Activated CD8-positive, alpha-beta T cell treated with anti-CD3 and anti-CD28 coated beads, Interleukin-2, amount 10 ng/mL, durations not matched to agents 7 days and 5 days (primary cell): Measurements from ENCODE around the gene SLTM. TPM values are rescaled to one million over a fixed set of nuclear protein-coding genes. Genes with fewer than 3 reads are reported as not detected.
"Not testable (repeated sequence)": the region's sequence is repeated elsewhere in the genome, so short reads cannot be mapped to it uniquely, and the experiment has no call there.

ENCODE experiments used
- ATAC-seq: fragments of 150-1000 bp; cut with Tn5 transposase; one replicate; pipeline ENCODE4 v1.10.0; 2021; ENCODE audit warnings: moderate library complexity
- CTCF ChIA-PET: fragments of 350-600 bp; sonication (Branson Sonifier 250); formaldehyde crosslinking; loops from one replicate; lab custom pipeline; 2021; ENCODE audit warnings: antibody characterized with exemption; lab: Charles Lee
- POLR2A ChIA-PET: fragments of 350-600 bp; sonication (Branson Sonifier 250); formaldehyde crosslinking; loops from one replicate; lab custom pipeline; 2021; ENCODE audit warnings: antibody characterized with exemption; lab: Charles Lee
- DNase-seq: peaks from one replicate; pipeline ENCODE4 v3.0.0-alpha.2; 2020
- H3K27ac Mint-ChIP-seq: one replicate; pipeline ENCODE4 v1.8.0; 2021; ENCODE audit warnings: mild to moderate bottlenecking, mixed read lengths
- H3K27me3 Mint-ChIP-seq: one replicate; pipeline ENCODE4 v1.8.0; 2021; ENCODE audit warnings: low read depth, mixed read lengths
- H3K36me3 Mint-ChIP-seq: one replicate; pipeline ENCODE4 v1.8.0; 2021; ENCODE audit warnings: low read depth, mixed read lengths
- H3K4me1 Mint-ChIP-seq: one replicate; pipeline ENCODE4 v1.8.0; 2021; ENCODE audit warnings: low read depth, mixed read lengths
- H3K4me3 Mint-ChIP-seq: one replicate; pipeline ENCODE4 v1.8.0; 2021; ENCODE audit warnings: mild to moderate bottlenecking, mixed read lengths
- H3K9me3 Mint-ChIP-seq: one replicate; pipeline ENCODE4 v1.8.0; 2022; ENCODE audit warnings: mixed read lengths; ENCODE audit not compliant: insufficient read depth
- total RNA-seq, 2 experiments: library from RNA; stranded (reverse); gene quantifications; one replicate each; pipeline ENCODE4 v1.2.3, GENCODE V29; 2021

The SLTM gene
- total RNA-seq, 2 experiments from 2014 or later: 120 to 122 TPM

DNA sequence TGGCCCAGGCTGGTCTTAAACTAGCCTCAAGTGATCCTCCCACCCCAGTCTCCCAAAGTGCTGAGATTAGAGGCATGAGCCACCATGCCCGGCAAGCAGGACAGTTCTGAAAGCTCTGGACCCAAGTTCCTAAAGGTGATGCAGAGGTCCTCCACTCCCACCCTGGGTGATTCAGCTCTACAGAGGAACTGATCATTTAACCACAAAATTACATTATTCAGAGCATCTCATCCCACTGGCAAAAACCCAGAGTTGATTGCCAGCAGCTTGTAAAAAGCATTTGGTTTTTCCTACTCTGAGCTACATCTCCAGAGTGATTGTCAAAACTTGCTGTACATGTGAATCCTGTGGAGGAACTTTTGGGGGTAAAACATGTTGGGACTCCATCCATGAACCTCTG, 60.2 kb downstream of the SLTM start:
- H3K9me3 Mint-ChIP-seq: no peaks in the 10 kb centered on the region
- H3K36me3 Mint-ChIP-seq: peaks cover 19% of the 10 kb centered on the region
- DNase-seq (no peak), ATAC-seq (no peak)
- H3K4me1 Mint-ChIP-seq: no peaks in the 10 kb centered on the region
- H3K27me3 Mint-ChIP-seq: no peaks in the 10 kb centered on the region
- H3K27ac Mint-ChIP-seq: no peak overlapping the region
- CTCF ChIA-PET: interaction anchor here (2.6 kb wide), 1 partner anchor 84 kb away, joined by 5 read pairs; no protein-coding TSS in a partner anchor
- POLR2A ChIA-PET: no interaction called here
- H3K4me3 Mint-ChIP-seq: no peak overlapping the region

GRCh38 chr15:58870451-58870850, 63.0 kb downstream of the SLTM start:
- POLR2A ChIA-PET: no interaction called here
- no peak for DNase-seq
- Mint-ChIP-seq H3K27ac (no peak overlapping the region), H3K4me1 (peaks cover 2% of the 10 kb centered on the region), H3K9me3 (no peaks in the 10 kb centered on the region), H3K36me3 (peaks cover 2% of the 10 kb centered on the region), H3K27me3 (no peaks in the 10 kb centered on the region), H3K4me3 (no peak overlapping the region)
- CTCF ChIA-PET: no interaction called here
- no peak for ATAC-seq

- no peak for ATAC-seq
Observed at GRCh38 chr15:58867926-58868325, 65.6 kb downstream of the SLTM start.

DNA sequence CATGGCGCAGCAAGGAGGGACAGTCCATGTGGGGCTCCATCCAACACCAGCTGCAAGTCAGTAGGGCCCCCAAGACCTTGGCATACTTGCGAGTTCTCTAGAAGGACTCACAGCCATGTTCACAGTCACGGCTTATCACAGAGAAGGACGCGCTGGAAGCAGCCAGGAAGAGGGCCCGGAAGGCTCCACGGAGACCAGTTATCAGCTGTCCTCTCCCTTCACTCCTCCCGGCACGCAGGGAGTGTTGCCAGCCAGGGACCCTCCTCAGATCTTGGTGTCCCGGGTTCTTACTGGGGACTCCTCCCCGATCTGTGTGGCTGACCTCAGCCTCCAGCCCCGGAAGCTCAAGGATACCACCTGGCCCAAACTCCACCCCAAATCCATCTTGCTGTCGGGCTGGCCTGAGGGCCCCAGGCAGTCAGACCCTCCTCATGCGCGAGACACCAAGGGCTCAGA, 68.0 kb downstream of the SLTM start:
- peak; percentile 8 for ATAC-seq

More at GRCh38 chr15:58867926-58868325, 65.6 kb downstream of the SLTM start:
- DNase-seq: no peak
- ChIA-PET CTCF (no interaction called here), POLR2A (no interaction called here)
- Mint-ChIP-seq H3K9me3 (no peaks in the 10 kb centered on the region), H3K27ac (no peak overlapping the region), H3K27me3 (peaks cover 6% of the 10 kb centered on the region), H3K4me1 (peaks cover 12% of the 10 kb centered on the region), H3K36me3 (no peaks in the 10 kb centered on the region), H3K4me3 (no peak overlapping the region)

DNA sequence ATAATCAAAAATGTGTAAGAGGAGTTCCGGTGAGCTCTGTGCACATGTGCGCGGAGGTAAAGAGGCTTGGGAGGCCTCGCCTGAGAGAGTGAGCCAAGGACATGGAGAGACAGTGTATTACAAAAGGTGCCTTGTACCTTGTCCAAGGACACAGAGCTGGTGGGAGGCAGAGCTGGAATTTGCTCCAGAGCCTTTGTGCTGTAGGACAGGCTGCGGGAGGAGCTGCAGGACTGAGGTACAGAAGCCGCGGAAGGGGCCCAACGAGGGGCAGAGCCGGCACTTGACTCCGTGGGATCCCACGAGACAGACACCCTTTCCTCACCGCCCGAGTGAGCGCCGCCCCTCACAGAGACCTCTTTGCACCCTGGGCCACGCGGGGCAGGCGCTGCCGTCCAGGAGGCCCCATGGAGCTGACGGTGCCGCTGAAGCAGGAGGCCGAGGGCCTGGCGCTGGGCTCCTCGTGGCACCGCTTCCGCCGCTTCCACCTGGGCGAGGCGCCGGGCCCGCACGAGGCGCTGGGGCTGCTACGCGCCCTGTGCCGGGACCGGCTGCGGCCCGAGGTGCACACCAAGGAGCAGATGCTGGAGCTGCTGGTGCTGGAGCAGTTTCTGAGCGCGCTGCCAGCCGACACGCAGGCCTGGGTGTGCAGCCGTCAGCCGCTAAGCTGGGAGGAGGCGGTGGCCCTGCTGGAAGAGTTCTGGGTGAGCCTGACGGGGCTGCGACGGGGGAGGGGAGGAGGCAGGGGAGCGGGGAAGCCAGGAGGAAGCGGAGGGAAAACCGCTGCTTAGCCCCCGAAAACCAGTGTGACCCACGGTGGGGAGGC, 68.7 kb downstream of the SLTM start:
- POLR2A ChIA-PET: interaction anchor here (0.6 kb wide), 1 partner anchor 103 kb away, joined by 3 read pairs; no protein-coding TSS in a partner anchor
- DNase-seq (no peak), ATAC-seq (peak; percentile 50)
- Mint-ChIP-seq H3K27ac (peak overlapping the region; percentile 39), H3K27me3 (peaks cover 6% of the 10 kb centered on the region), H3K4me1 (peaks cover 18% of the 10 kb centered on the region), H3K4me3 (no peak overlapping the region), H3K9me3 (no peaks in the 10 kb centered on the region), H3K36me3 (no peaks in the 10 kb centered on the region)
- CTCF ChIA-PET: interaction anchor here (0.8 to 1.8 kb wide), 2 partner anchors 25 to 637 kb away, joined by 3 to 4 read pairs; no protein-coding TSS in a partner anchor

More for the DNA sequence above, 68.0 kb downstream of the SLTM start:
- DNase-seq: no peak
- Mint-ChIP-seq H3K9me3 (no peaks in the 10 kb centered on the region), H3K4me3 (peak overlapping the region; percentile 22), H3K27ac (no peak overlapping the region), H3K4me1 (peaks cover 18% of the 10 kb centered on the region), H3K27me3 (peaks cover 6% of the 10 kb centered on the region), H3K36me3 (no peaks in the 10 kb centered on the region)
- ChIA-PET CTCF (interaction anchor here (1.8 kb wide), 1 partner anchor 637 kb away, joined by 4 read pairs; no protein-coding TSS in a partner anchor), POLR2A (interaction anchor here (0.6 kb wide), 1 partner anchor 104 kb away, joined by 3 read pairs; no protein-coding TSS in a partner anchor)

DNA sequence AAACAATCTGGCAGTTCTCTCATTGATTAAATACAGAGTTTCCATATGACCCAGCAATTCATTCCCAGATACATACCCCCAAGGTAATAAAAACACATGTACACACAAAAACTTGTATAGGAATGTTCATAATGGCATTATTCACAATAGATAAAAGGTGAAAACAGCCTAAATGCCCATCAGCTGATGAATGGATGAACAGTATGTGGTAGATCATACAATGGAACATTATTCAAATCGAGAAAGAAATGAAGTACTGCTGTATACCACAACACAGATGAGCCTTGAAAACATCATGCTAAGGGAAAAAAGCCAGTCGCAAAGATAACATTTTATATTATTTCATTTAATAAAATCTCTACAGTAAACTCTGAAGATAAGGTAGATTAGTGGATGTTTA, 71.2 kb downstream of the SLTM start:
- H3K4me1 Mint-ChIP-seq: peaks cover 18% of the 10 kb centered on the region
- POLR2A ChIA-PET: no interaction called here
- H3K4me3 Mint-ChIP-seq: no peak overlapping the region
- H3K36me3 Mint-ChIP-seq: no peaks in the 10 kb centered on the region
- H3K9me3 Mint-ChIP-seq: no peaks in the 10 kb centered on the region
- DNase-seq: no peak
- no peak for ATAC-seq
- H3K27me3 Mint-ChIP-seq: peaks cover 6% of the 10 kb centered on the region
- CTCF ChIA-PET: interaction anchor here (1.0 to 1.5 kb wide), 2 partner anchors 12 to 633 kb away, joined by 3 to 4 read pairs; no protein-coding TSS in a partner anchor
- H3K27ac Mint-ChIP-seq: no peak overlapping the region

- H3K27ac Mint-ChIP-seq, H3K4me1 Mint-ChIP-seq, H3K27me3 Mint-ChIP-seq, DNase-seq, CTCF ChIA-PET, H3K4me3 Mint-ChIP-seq, H3K9me3 Mint-ChIP-seq, POLR2A ChIA-PET, ATAC-seq: not testable (repeated sequence)
- H3K36me3 Mint-ChIP-seq: peaks cover 14% of the 10 kb centered on the region
Observed at GRCh38 chr15:58856621-58857020, 76.9 kb downstream of the SLTM start.

- ChIA-PET POLR2A (no interaction called here), CTCF (no interaction called here)
- no peak for DNase-seq
- Mint-ChIP-seq H3K27ac (no peak overlapping the region), H3K4me1 (no peaks in the 10 kb centered on the region), H3K4me3 (no peak overlapping the region), H3K27me3 (no peaks in the 10 kb centered on the region), H3K36me3 (peaks cover 14% of the 10 kb centered on the region), H3K9me3 (no peaks in the 10 kb centered on the region)
- ATAC-seq: no peak
Observed at GRCh38 chr15:58856086-58856485, 77.4 kb downstream of the SLTM start.

DNA sequence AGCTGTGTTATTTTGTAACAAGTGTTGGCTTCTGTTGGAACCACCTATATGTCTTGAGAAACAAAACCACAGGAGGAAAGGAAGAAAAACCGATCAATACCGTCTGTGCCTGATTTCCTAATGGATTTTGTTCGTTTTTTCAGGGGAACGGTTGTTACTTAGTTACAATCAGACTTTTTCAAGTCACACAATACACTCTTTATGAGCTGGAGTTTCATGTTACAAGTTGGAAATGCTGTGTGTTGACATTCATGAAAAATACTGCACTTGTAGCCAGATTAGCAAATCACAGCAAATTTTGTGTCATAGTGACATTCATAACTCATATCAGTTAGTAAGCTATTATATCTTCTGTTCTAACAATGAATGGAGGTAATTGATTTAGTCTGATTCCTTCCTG, 78.9 kb downstream of the SLTM start:
- ChIA-PET POLR2A (no interaction called here), CTCF (no interaction called here)
- H3K9me3 Mint-ChIP-seq: no peaks in the 10 kb centered on the region
- peaks cover 17% of the 10 kb centered on the region for H3K36me3 Mint-ChIP-seq
- DNase-seq (no peak), ATAC-seq (no peak)
- H3K4me1 Mint-ChIP-seq: no peaks in the 10 kb centered on the region
- H3K4me3 Mint-ChIP-seq: no peak overlapping the region
- no peaks in the 10 kb centered on the region for H3K27me3 Mint-ChIP-seq
- H3K27ac Mint-ChIP-seq: no peak overlapping the region

GRCh38 chr15:58852347-58852746, 81.1 kb downstream of the SLTM start:
- no peak overlapping the region for H3K27ac Mint-ChIP-seq
- POLR2A ChIA-PET: no interaction called here
- CTCF ChIA-PET: interaction anchor here (1.4 kb wide), 1 partner anchor 10 kb away, joined by 3 read pairs; no protein-coding TSS in a partner anchor

DNA sequence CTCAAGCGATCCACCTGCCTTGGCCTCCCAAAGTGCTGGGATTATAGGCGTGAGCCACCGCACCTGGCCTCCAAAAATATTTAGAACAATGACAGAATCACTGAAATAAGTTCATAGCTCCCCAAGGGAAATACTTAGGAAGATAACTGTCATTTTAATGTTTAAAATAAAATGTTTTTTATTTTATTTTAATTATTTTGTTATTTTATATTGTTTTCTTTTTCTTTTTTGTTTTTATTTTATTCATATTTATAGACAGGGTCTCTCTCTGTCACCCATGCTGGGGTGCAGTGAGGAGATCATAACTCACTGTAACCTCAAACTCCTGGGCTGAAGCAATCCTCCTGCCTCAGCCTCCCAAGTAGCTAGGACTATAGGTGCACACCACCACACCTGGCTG, 82.3 kb downstream of the SLTM start:
- peaks cover 27% of the 10 kb centered on the region for H3K36me3 Mint-ChIP-seq
- ATAC-seq, H3K4me1 Mint-ChIP-seq, H3K9me3 Mint-ChIP-seq, H3K27me3 Mint-ChIP-seq, POLR2A ChIA-PET, H3K27ac Mint-ChIP-seq, H3K4me3 Mint-ChIP-seq, DNase-seq: not testable (repeated sequence)
- CTCF ChIA-PET: interaction anchor here (1.4 kb wide), 1 partner anchor 9 kb away, joined by 3 read pairs; no protein-coding TSS in a partner anchor

More at GRCh38 chr15:58852347-58852746, 81.1 kb downstream of the SLTM start:
- DNase-seq (no peak), ATAC-seq (no peak)
- peaks cover 26% of the 10 kb centered on the region for H3K36me3 Mint-ChIP-seq
- no peaks in the 10 kb centered on the region for H3K9me3 Mint-ChIP-seq
- no peak overlapping the region for H3K4me3 Mint-ChIP-seq
- no peaks in the 10 kb centered on the region for H3K4me1 Mint-ChIP-seq
- H3K27me3 Mint-ChIP-seq: no peaks in the 10 kb centered on the region
